ENCODE measurements around the gene BHLHE40.

Gene BHLHE40

GRCh38 chr3:4979428-4980228 lies at the start of gene BHLHE40:
Gene BHLHE40 (plus strand): TSS chr3:4979437. CDS start chr3:4979719, 282 bp downstream.
- DNase-seq (ENCODE audit: low read depth in 2 of 2) = no peak

- DNase-seq (ENCODE audit: low read depth in 2 of 2) = no peak
These were observed 48.7 kb upstream of the BHLHE40 start for GRCh38 chr3:4930501-4930900.

- DNase-seq (ENCODE audit: low read depth in 2 of 2) = no peak
These were observed 45.2 kb upstream of the BHLHE40 start for GRCh38 chr3:4934050-4934449.

GRCh38 chr3:4935347-4935746 lies 43.9 kb upstream of the BHLHE40 start:
- DNase-seq (ENCODE audit: low read depth in 2 of 2) = no peak

GRCh38 chr3:4936982-4937614 lies 42.1 kb upstream of the BHLHE40 start:
- no peak for DNase-seq (ENCODE audit: low read depth in 2 of 2)

- no peak for DNase-seq (ENCODE audit: low read depth in 2 of 2)
These were observed 40.8 kb upstream of the BHLHE40 start for GRCh38 chr3:4938281-4938982.

GRCh38 chr3:4939276-4939675 lies 40.0 kb upstream of the BHLHE40 start:
- no peak for DNase-seq (ENCODE audit: low read depth in 2 of 2)

- DNase-seq (ENCODE audit: low read depth in 2 of 2) = no peak
These were observed 38.3 kb upstream of the BHLHE40 start for GRCh38 chr3:4940985-4941384.

- no peak for DNase-seq (ENCODE audit: low read depth in 2 of 2)
These were observed 35.7 kb upstream of the BHLHE40 start for GRCh38 chr3:4943549-4943948.

GRCh38 chr3:4945324-4945723 lies 33.9 kb upstream of the BHLHE40 start:
- no peak for DNase-seq (ENCODE audit: low read depth in 2 of 2)

- DNase-seq (ENCODE audit: low read depth in 2 of 2) = no peak
These were observed 32.2 kb upstream of the BHLHE40 start for GRCh38 chr3:4947028-4947427.

GRCh38 chr3:4948395-4948794 lies 30.8 kb upstream of the BHLHE40 start:
- no peak for DNase-seq (ENCODE audit: low read depth in 2 of 2)

- DNase-seq (ENCODE audit: low read depth in 2 of 2) = no peak
These were observed 30.2 kb upstream of the BHLHE40 start for GRCh38 chr3:4949004-4949403.

- DNase-seq (ENCODE audit: low read depth in 2 of 2) = no peak
These were observed 29.6 kb upstream of the BHLHE40 start for GRCh38 chr3:4949659-4950058.

GRCh38 chr3:4950351-4950784 lies 28.9 kb upstream of the BHLHE40 start:
- no peak for DNase-seq (ENCODE audit: low read depth in 2 of 2)

GRCh38 chr3:4950948-4951347 lies 28.3 kb upstream of the BHLHE40 start:
- DNase-seq (ENCODE audit: low read depth in 2 of 2) = no peak

GRCh38 chr3:4953119-4953518 lies 26.1 kb upstream of the BHLHE40 start:
- DNase-seq (ENCODE audit: low read depth in 2 of 2) = no peak

GRCh38 chr3:4954256-4955000 lies 24.8 kb upstream of the BHLHE40 start:
- no peak for DNase-seq (ENCODE audit: low read depth in 2 of 2)

- DNase-seq (ENCODE audit: low read depth in 2 of 2) = no peak
These were observed 23.1 kb upstream of the BHLHE40 start for GRCh38 chr3:4956099-4956498.

- DNase-seq (ENCODE audit: low read depth in 2 of 2) = no peak
These were observed 22.5 kb upstream of the BHLHE40 start for GRCh38 chr3:4956738-4957137.

GRCh38 chr3:4957978-4958377 lies 21.3 kb upstream of the BHLHE40 start:
- no peak for DNase-seq (ENCODE audit: low read depth in 2 of 2)

GRCh38 chr3:4959180-4959579 lies 20.1 kb upstream of the BHLHE40 start:
- no peak for DNase-seq (ENCODE audit: low read depth in 2 of 2)

Data from stimulated activated CD8-positive, alpha-beta memory T cell treated with anti-CD3 and anti-CD28 coated beads, Interleukin-7, amount 100 ng/mL, for 1 hour (primary cell).